Panc1 (cell line): ENCODE data around the gene CDKN3. TPM values are rescaled to one million over a fixed set of nuclear protein-coding genes. Genes with fewer than 3 reads are reported as not detected.
"Not testable (repeated sequence)": the region's sequence is repeated elsewhere in the genome, so short reads cannot be mapped to it uniquely, and the experiment has no call there.

Experiments
- ATAC-seq: fragments of 200-7000 bp; cut with Tn5 transposase; 2 replicates; pipeline ENCODE4 v1.9.1; 2020; ENCODE audit warnings: mild to moderate bottlenecking, moderate library complexity
- BruUV-seq: library from RNA; stranded (reverse); fragments of 400-500 nt; replicated peaks from 2 replicates; lab custom pipeline; 2021; lab: Mats Ljungman, UMichigan
- CTCF ChIA-PET: fragments of 300-600 bp; sonication (Branson Sonifier 250); formaldehyde crosslinking; loops from one replicate; lab custom pipeline; 2022; ENCODE audit warnings: antibody characterized with exemption; lab: Charles Lee
- POLR2A ChIA-PET: fragments of 300-600 bp; sonication (Branson Sonifier 250); formaldehyde crosslinking; loops from one replicate; lab custom pipeline; 2022; ENCODE audit warnings: antibody characterized with exemption; lab: Charles Lee
- DNase-seq: peaks from one replicate; pipeline ENCODE4 v3.0.0-alpha.2; 2010; ENCODE audit warnings: low read depth, low spot score
- H3K27ac ChIP-seq: 2 replicates; pipeline ENCODE4 v1.5.1; 2011; ENCODE audit warnings: mild to moderate bottlenecking, low read length, inconsistent platforms
- H3K27me3 ChIP-seq: fragments of 200-500 bp; sonication (Bioruptor generic); 2 replicates; pipeline ENCODE4 v1.6.0; 2014; ENCODE audit warnings: low read length, inconsistent platforms; ENCODE audit not compliant: control insufficient read depth, insufficient read depth
- H3K36me3 ChIP-seq: fragments of 200-500 bp; sonication (Bioruptor generic); 2 replicates; pipeline ENCODE4 v1.5.1; 2014; ENCODE audit warnings: inconsistent platforms, mild to moderate bottlenecking, low read length, moderate library complexity; ENCODE audit not compliant: control insufficient read depth, insufficient read depth
- H3K4me1 ChIP-seq: 2 replicates; pipeline ENCODE4 v1.5.1; 2011; ENCODE audit warnings: inconsistent platforms, mild to moderate bottlenecking, low read length, moderate library complexity; ENCODE audit not compliant: control insufficient read depth, insufficient read depth
- H3K4me3 ChIP-seq, 2 experiments: 2 replicates each; pipeline ENCODE4 v1.5.1; 2011 to 2012; ENCODE audit warnings: low read depth in 2 of 2, low read length in 2 of 2, mild to moderate bottlenecking in 2 of 2, inconsistent platforms in 1 of 2, moderate library complexity in 1 of 2
- H3K9me3 ChIP-seq: fragments of 200-500 bp; sonication (Bioruptor generic); 2 replicates; pipeline ENCODE4 v1.5.1; 2014; ENCODE audit warnings: low read depth, mild to moderate bottlenecking, inconsistent platforms, low read length, moderate library complexity; ENCODE audit not compliant: control insufficient read depth, insufficient read depth
- CTCF ChIP-seq: fragments of 450-650 bp; IDR thresholded peaks from 2 replicates; pipeline ENCODE4 v1.5.1; 2017; ENCODE audit warnings: mild to moderate bottlenecking
- POLR2AphosphoS5 ChIP-seq: IDR thresholded peaks from 2 replicates; pipeline ENCODE4 v1.6.1; 2012; ENCODE audit warnings: mild to moderate bottlenecking, low read depth, low read length, moderate library complexity
- REST ChIP-seq, 2 experiments: IDR thresholded peaks; 2 replicates each; pipeline ENCODE4 v1.6.1; 2011 to 2012; ENCODE audit warnings: low read depth in 2 of 2, control low read depth in 1 of 2, low read length in 1 of 2, mild to moderate bottlenecking in 1 of 2, moderate library complexity in 1 of 2; ENCODE audit not compliant: insufficient read depth in 1 of 2
- SIN3A ChIP-seq: IDR thresholded peaks from 2 replicates; pipeline ENCODE4 v1.6.1; 2012; ENCODE audit warnings: low read depth, mild to moderate bottlenecking, low read length, moderate library complexity, borderline replicate concordance; ENCODE audit not compliant: insufficient read depth
- TCF7L2 ChIP-seq: IDR thresholded peaks from 2 replicates; pipeline ENCODE4 v1.6.1; 2011; ENCODE audit warnings: mild to moderate bottlenecking, low read depth, low read length, inconsistent platforms
- in situ Hi-C: cut with HindIII; loops from 2 replicates; pipeline ENCODE4 v1.10.0; 2016; ENCODE audit warnings: low sequenced_read_pairs, low pct_unique_long_range_greater_than_20kb
- intact Hi-C: fragments of 100-400 bp; cut with micrococcal nuclease; formaldehyde crosslinking; loops from one replicate; pipeline ENCODE4 v1.10.0; 2022; ENCODE audit not compliant: unreplicated experiment
- total RNA-seq: library from RNA; stranded (reverse); gene quantifications from one replicate; pipeline ENCODE4 v1.2.1, GENCODE V29; 2021; ENCODE audit not compliant: unreplicated experiment

Gene CDKN3
- total RNA-seq, 1 experiment from 2014 or later, result 36.1 TPM

GRCh38 chr14:54455363-54455762 is 58.6 kb downstream of the CDKN3 start:
- POLR2A ChIA-PET, result no interaction called here
- CTCF ChIA-PET, result no interaction called here
- no peak for ATAC-seq
- Histone ChIP-seq H3K36me3 (no peaks in the 10 kb centered on the region), H3K4me3 (no peak overlapping the region), H3K27ac (no peak overlapping the region), H3K9me3 (no peaks in the 10 kb centered on the region), H3K27me3 (no peaks in the 10 kb centered on the region), H3K4me1 (no peaks in the 10 kb centered on the region)
- TF ChIP-seq POLR2AphosphoS5, result no peak
- no peak for TF ChIP-seq SIN3A
- no peak for TF ChIP-seq TCF7L2
- no peak for TF ChIP-seq CTCF
- no peak for TF ChIP-seq REST (IDR thresholded peaks at IDR 0.05; ENCODE audit: insufficient read depth in 1 of 2, low read depth in 2 of 2, low read length in 1 of 2)
- intact Hi-C loops (no loop called here), in situ Hi-C loops (no loop called here)
- no peak for DNase-seq
- BruUV-seq, result no TSS peak

- BruUV-seq, H3K27me3 ChIP-seq, ATAC-seq, intact Hi-C loops, H3K9me3 ChIP-seq, CTCF ChIA-PET, H3K27ac ChIP-seq, in situ Hi-C loops, POLR2A ChIA-PET, H3K4me1 ChIP-seq, H3K36me3 ChIP-seq, DNase-seq, H3K4me3 ChIP-seq: not testable (repeated sequence)
Observed at GRCh38 chr14:54456820-54457608, 60.2 kb downstream of the CDKN3 start.

GRCh38 chr14:54457609-54457996 is 60.8 kb downstream of the CDKN3 start:
- BruUV-seq, result no TSS peak
- intact Hi-C loops, result no loop called here

More at GRCh38 chr14:54457609-54457996, 60.8 kb downstream of the CDKN3 start:
- Histone ChIP-seq H3K4me1 (no peaks in the 10 kb centered on the region), H3K27ac (no peak overlapping the region), H3K27me3 (no peaks in the 10 kb centered on the region), H3K4me3 (no peak overlapping the region), H3K36me3 (no peaks in the 10 kb centered on the region), H3K9me3 (no peaks in the 10 kb centered on the region)
- ATAC-seq (no peak), DNase-seq (no peak)
- CTCF ChIA-PET, result no interaction called here
- in situ Hi-C loops, result no loop called here
- POLR2A ChIA-PET, result no interaction called here
- TF ChIP-seq TCF7L2 (no peak), CTCF (no peak), POLR2AphosphoS5 (no peak), REST (IDR thresholded peaks at IDR 0.05; ENCODE audit: insufficient read depth in 1 of 2, low read depth in 2 of 2, low read length in 1 of 2) (no peak), SIN3A (no peak)
